Left ventricle myocardium superior (tissue), 1 donor: ENCODE measurements around the gene SYTL2. TPM values are rescaled to one million over a fixed set of nuclear protein-coding genes. Genes with fewer than 3 reads are reported as not detected.
"Not testable (repeated sequence)": the region's sequence is repeated elsewhere in the genome, so short reads cannot be mapped to it uniquely, and the experiment has no call there.

Experiments
- ATAC-seq: fragments of 200-7000 bp; cut with Tn5 transposase; one replicate; pipeline ENCODE4 v1.9.1; 2020; ENCODE audit warnings: mild to moderate bottlenecking, moderate library complexity
- DNase-seq: peaks from one replicate; pipeline ENCODE4 v3.0.0-alpha.2; 2020
- intact Hi-C: fragments of 100-400 bp; cut with micrococcal nuclease; formaldehyde crosslinking; loops from one replicate; pipeline ENCODE4 v1.11.0; 2022
- total RNA-seq: library from RNA; stranded (reverse); fragmentation: NEBNext Ultra II Directional; extraction: Animal tissue kit (Norgen Biotek cat#: 25700); gene quantifications from one replicate; pipeline ENCODE4 v1.2.1, GENCODE V29; 2021
- donor health status: DM: no; HTN: yes; CAD: no; lungs with severe emphysema.

SYTL2 gene
- total RNA-seq, 1 donor from 2014 or later = 2.8 TPM

GRCh38 chr11:85801527-85801926, 9.4 kb downstream of the SYTL2 start:
- ATAC-seq = no peak
- intact Hi-C loops = no loop called here
- DNase-seq = no peak

GRCh38 chr11:85800595-85801342, 10.2 kb downstream of the SYTL2 start:
- no peak for ATAC-seq

GRCh38 chr11:85799142-85799541, 11.8 kb downstream of the SYTL2 start:
- intact Hi-C loops = no loop called here
- DNase-seq (no peak), ATAC-seq (no peak)

More at GRCh38 chr11:85800595-85801342, 10.2 kb downstream of the SYTL2 start:
- intact Hi-C loops = no loop called here
- no peak for DNase-seq

GRCh38 chr11:85798361-85798760, 12.6 kb downstream of the SYTL2 start:
- DNase-seq = no peak
- intact Hi-C loops = no loop called here
- no peak for ATAC-seq

GRCh38 chr11:85795712-85796487, 15.0 kb downstream of the SYTL2 start:
- intact Hi-C loops = no loop called here
- DNase-seq = no peak
- ATAC-seq = no peak

GRCh38 chr11:85791409-85791990, 19.4 kb downstream of the SYTL2 start:
- ATAC-seq (no peak), DNase-seq (no peak)
- intact Hi-C loops = no loop called here

- intact Hi-C loops = no loop called here
- ATAC-seq (no peak), DNase-seq (no peak)
Measured at GRCh38 chr11:85787809-85788760, 22.9 kb downstream of the SYTL2 start.

- DNase-seq (no peak), ATAC-seq (no peak)
- intact Hi-C loops = no loop called here
Measured at GRCh38 chr11:85787168-85787567, 23.8 kb downstream of the SYTL2 start.

- no peak for ATAC-seq
- intact Hi-C loops = no loop called here
Measured at GRCh38 chr11:85784480-85785265, 26.3 kb downstream of the SYTL2 start.

GRCh38 chr11:85783758-85784157, 27.2 kb downstream of the SYTL2 start:
- DNase-seq = no peak
- intact Hi-C loops = no loop called here
- ATAC-seq = no peak

More at GRCh38 chr11:85784480-85785265, 26.3 kb downstream of the SYTL2 start:
- no peak for DNase-seq

- ATAC-seq, DNase-seq, intact Hi-C loops: not testable (repeated sequence)
Measured at GRCh38 chr11:85780780-85781517, 30.0 kb downstream of the SYTL2 start.

GRCh38 chr11:85779956-85780640, 30.8 kb downstream of the SYTL2 start:
- DNase-seq = no peak
- no peak for ATAC-seq
- intact Hi-C loops = no loop called here

GRCh38 chr11:85777603-85777972, 33.4 kb downstream of the SYTL2 start:
- DNase-seq, ATAC-seq, intact Hi-C loops: not testable (repeated sequence)

- ATAC-seq (no peak), DNase-seq (no peak)
- intact Hi-C loops = no loop called here
Measured at GRCh38 chr11:85776951-85777602, 33.9 kb downstream of the SYTL2 start.

- ATAC-seq = no peak
- intact Hi-C loops = no loop called here
- DNase-seq = no peak
Measured at GRCh38 chr11:85774256-85775101, 36.5 kb downstream of the SYTL2 start.

- ATAC-seq = no peak
Measured at GRCh38 chr11:85772695-85773094, 38.2 kb downstream of the SYTL2 start.

More at GRCh38 chr11:85772695-85773094, 38.2 kb downstream of the SYTL2 start:
- intact Hi-C loops = no loop called here
- DNase-seq = no peak
